SK-N-MC (cell line): Measurements from ENCODE around the gene MMAB.
A peak's percentile ranks its signal among the peaks of the same experiment; 100 is the strongest.

Experiments
- DNase-seq: peaks from one replicate; pipeline ENCODE4 v3.0.0-alpha.2; 2011; ENCODE audit warnings: low read depth, low spot score
- H3K27ac ChIP-seq: fragments of 200-600 bp; sonication (generic); 2 replicates; pipeline ENCODE4 v1.5.1; 2016; ENCODE audit warnings: mixed run types
- H3K36me3 ChIP-seq: fragments of 200-600 bp; sonication (generic); 2 replicates; pipeline ENCODE4 v1.6.1; 2017; ENCODE audit warnings: antibody characterized with exemption, low read length, mixed read lengths; ENCODE audit not compliant: insufficient read depth
- H3K4me3 ChIP-seq: fragments of 200-600 bp; sonication (generic); 2 replicates; pipeline ENCODE4 v1.5.1; 2016
- H3K9ac ChIP-seq: fragments of 200-600 bp; sonication (generic); 2 replicates; pipeline ENCODE4 v1.8.0; 2017; ENCODE audit warnings: mixed run types, mixed read lengths; ENCODE audit not compliant: insufficient read length
- H3K9me3 ChIP-seq: fragments of 200-600 bp; sonication (generic); 2 replicates; pipeline ENCODE4 v1.6.1; 2017; ENCODE audit warnings: low read depth, mild to moderate bottlenecking, antibody characterized with exemption, low read length, moderate library complexity, mixed read lengths
- EZH2 ChIP-seq: fragments of 200-600 bp; sonication (generic); IDR thresholded peaks from one replicate; pipeline ENCODE4 v1.6.1; 2017; ENCODE audit warnings: antibody characterized with exemption
- FOXP2 ChIP-seq: optimal IDR thresholded peaks from 2 replicates; pipeline ENCODE3; 2011; ENCODE audit warnings: mild to moderate bottlenecking, moderate library complexity; ENCODE audit not compliant: insufficient read depth; ENCODE audit errors: extremely low read length, control extremely low read depth
- POLR2AphosphoS5 ChIP-seq: IDR thresholded peaks from 2 replicates; pipeline ENCODE4 v1.6.1; 2012; ENCODE audit warnings: mild to moderate bottlenecking, low read depth, low read length, borderline replicate concordance

Gene MMAB

GRCh38 chr12:109598428-109598854, 25.1 kb upstream of the MMAB start:
- H3K27ac ChIP-seq, result no peak overlapping the region

GRCh38 chr12:109597795-109598427, 24.6 kb upstream of the MMAB start:
- no peak for DNase-seq
- H3K4me3 ChIP-seq, result peak overlapping the region; percentile 5; the same call in 1 of the 2 replicates
- H3K36me3 ChIP-seq, result no peaks in the 10 kb centered on the region
- TF ChIP-seq EZH2, result no peak
- TF ChIP-seq POLR2AphosphoS5, result peak; percentile 36; the same call in 1 of the 2 replicates
- peak; percentile 60 for TF ChIP-seq FOXP2
- H3K9ac ChIP-seq, result no peak overlapping the region
- H3K27ac ChIP-seq, result no peak overlapping the region
- no peaks in the 10 kb centered on the region for H3K9me3 ChIP-seq

More at GRCh38 chr12:109598428-109598854, 25.1 kb upstream of the MMAB start:
- DNase-seq, result no peak
- Histone ChIP-seq H3K9ac (no peak overlapping the region), H3K36me3 (no peaks in the 10 kb centered on the region), H3K4me3 (no peak overlapping the region), H3K9me3 (no peaks in the 10 kb centered on the region)
- TF ChIP-seq FOXP2 (no peak), POLR2AphosphoS5 (no peak), EZH2 (no peak)

- no peaks in the 10 kb centered on the region for H3K9me3 ChIP-seq
- H3K27ac ChIP-seq, result no peak overlapping the region
- peak overlapping the region; percentile 5; the same call in 1 of the 2 replicates for H3K4me3 ChIP-seq
- no peak for DNase-seq
- no peak overlapping the region for H3K9ac ChIP-seq
- no peak; the same call in 1 of the 2 replicates for TF ChIP-seq POLR2AphosphoS5
- no peak for TF ChIP-seq FOXP2
- no peak for TF ChIP-seq EZH2
- H3K36me3 ChIP-seq, result no peaks in the 10 kb centered on the region; the same call in 1 of the 2 replicates
Observed at GRCh38 chr12:109597414-109597794, 24.1 kb upstream of the MMAB start.

GRCh38 chr12:109596418-109597244, 23.3 kb upstream of the MMAB start:
- no peaks in the 10 kb centered on the region for H3K9me3 ChIP-seq
- H3K27ac ChIP-seq, result no peak overlapping the region
- no peak overlapping the region for H3K4me3 ChIP-seq
- H3K36me3 ChIP-seq, result no peaks in the 10 kb centered on the region; the same call in 1 of the 2 replicates
- TF ChIP-seq EZH2 (no peak), FOXP2 (no peak), POLR2AphosphoS5 (no peak)
- DNase-seq, result no peak
- no peak overlapping the region for H3K9ac ChIP-seq

GRCh38 chr12:109595321-109595902, 22.1 kb upstream of the MMAB start:
- Histone ChIP-seq H3K36me3 (no peaks in the 10 kb centered on the region; the same call in 1 of the 2 replicates), H3K9ac (no peak overlapping the region), H3K4me3 (no peak overlapping the region), H3K9me3 (no peaks in the 10 kb centered on the region), H3K27ac (no peak overlapping the region)
- TF ChIP-seq POLR2AphosphoS5, result no peak
- no peak for TF ChIP-seq EZH2
- no peak for TF ChIP-seq FOXP2
- DNase-seq, result no peak

GRCh38 chr12:109594556-109595317, 21.4 kb upstream of the MMAB start:
- Histone ChIP-seq H3K36me3 (no peaks in the 10 kb centered on the region; the same call in 1 of the 2 replicates), H3K9me3 (no peaks in the 10 kb centered on the region), H3K4me3 (no peak overlapping the region), H3K27ac (no peak overlapping the region), H3K9ac (no peak overlapping the region)
- no peak for DNase-seq
- no peak for TF ChIP-seq EZH2
- no peak for TF ChIP-seq POLR2AphosphoS5
- TF ChIP-seq FOXP2, result no peak

GRCh38 chr12:109592905-109593272, 19.6 kb upstream of the MMAB start:
- no peak for TF ChIP-seq POLR2AphosphoS5
- no peak for TF ChIP-seq FOXP2
- no peak for TF ChIP-seq EZH2
- H3K36me3 ChIP-seq, result peaks cover under 1% of the 10 kb centered on the region; the same call in 1 of the 2 replicates

More at GRCh38 chr12:109592905-109593272, 19.6 kb upstream of the MMAB start:
- no peak overlapping the region for H3K27ac ChIP-seq
- H3K9ac ChIP-seq, result no peak overlapping the region
- no peak overlapping the region for H3K4me3 ChIP-seq
- H3K9me3 ChIP-seq, result no peaks in the 10 kb centered on the region
- DNase-seq, result no peak
